BLaER1 (cell line): ENCODE measurements around the gene SEPTIN8.

Experiments used
- H3K27ac ChIP-seq: shearing (Covaris generic); formaldehyde crosslinking; 2 replicates; pipeline ENCODE4 v1.8.1; 2022
- H3K27me3 ChIP-seq: shearing (Covaris generic); formaldehyde crosslinking; 2 replicates; pipeline ENCODE4 v1.8.1; 2022
- H3K36me3 ChIP-seq: shearing (Covaris generic); formaldehyde crosslinking; 2 replicates; pipeline ENCODE4 v1.8.1; 2022
- H3K4me1 ChIP-seq: shearing (Covaris generic); formaldehyde crosslinking; 2 replicates; pipeline ENCODE4 v1.8.1; 2022
- H3K4me2 ChIP-seq: shearing (Covaris generic); formaldehyde crosslinking; 2 replicates; pipeline ENCODE4 v1.8.1; 2022
- H3K4me3 ChIP-seq: shearing (Covaris generic); formaldehyde crosslinking; 2 replicates; pipeline ENCODE4 v1.8.1; 2022
- H3K9ac ChIP-seq: shearing (Covaris generic); formaldehyde crosslinking; 2 replicates; pipeline ENCODE4 v1.8.1; 2022
- H3K9me3 ChIP-seq: shearing (Covaris generic); formaldehyde crosslinking; 2 replicates; pipeline ENCODE4 v1.8.1; 2022
- H4K20me1 ChIP-seq: shearing (Covaris generic); formaldehyde crosslinking; 2 replicates; pipeline ENCODE4 v1.8.1; 2022
- Cebpa-rat ChIP-seq: shearing (Covaris generic); IDR thresholded peaks from 2 replicates; pipeline ENCODE4 v1.8.1; 2022

The SEPTIN8 gene

DNA sequence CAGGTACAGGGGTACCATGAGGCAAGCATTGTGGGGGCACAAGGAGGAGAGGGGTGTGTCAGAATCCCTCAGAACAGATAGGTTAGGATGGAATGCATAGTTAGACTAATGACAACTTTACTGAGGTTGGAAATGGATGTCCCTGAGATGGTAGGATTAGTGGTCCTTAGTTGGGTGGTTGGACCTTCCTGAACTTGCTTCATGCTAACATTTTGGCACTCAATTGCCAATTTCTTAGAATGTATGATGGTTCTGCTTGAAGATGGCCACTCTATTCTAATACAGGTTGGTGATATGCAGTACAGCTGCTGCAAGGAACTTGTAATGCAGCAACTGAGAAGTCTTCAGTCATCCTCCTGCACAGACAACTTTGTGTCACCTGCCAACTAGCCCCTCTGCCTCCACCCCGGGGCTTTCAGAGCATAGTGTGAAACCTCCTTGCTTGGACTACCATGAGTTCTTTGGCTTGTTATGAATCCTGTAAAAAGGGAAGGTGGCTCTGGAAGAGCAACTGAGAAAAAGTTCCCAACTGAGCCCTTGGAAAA, 24.4 kb downstream of the SEPTIN8 start:
- H3K9ac ChIP-seq: no peak overlapping the region

DNA sequence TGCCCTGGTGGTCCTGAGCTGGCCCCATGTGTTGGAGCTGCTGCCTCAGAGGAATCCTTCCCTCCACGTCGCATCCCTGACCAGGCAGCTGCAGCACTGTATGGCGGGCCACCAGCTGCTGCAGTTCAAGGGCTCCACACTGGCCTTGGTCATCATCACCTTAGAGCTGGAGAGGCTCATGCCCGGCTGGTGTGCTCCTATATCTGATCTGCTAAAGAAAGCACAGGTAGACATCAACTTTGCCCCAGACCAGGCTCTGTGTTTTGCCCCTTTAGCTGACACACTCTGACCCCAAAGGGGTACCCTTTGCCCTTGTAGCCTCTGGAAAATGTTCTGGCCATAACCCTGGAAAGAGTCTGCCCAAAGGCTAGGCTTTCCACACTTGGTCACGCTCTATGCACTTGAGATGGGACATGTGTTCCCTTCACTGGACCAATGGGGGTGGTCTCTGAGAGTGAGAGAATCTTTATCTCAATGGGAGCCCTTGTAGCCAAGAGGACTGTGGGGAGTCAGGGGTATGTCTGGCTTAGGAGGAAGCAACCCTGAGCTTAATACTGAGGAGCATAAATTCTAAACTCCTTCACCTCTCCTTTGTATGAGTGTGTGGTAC, 25.0 kb downstream of the SEPTIN8 start:
- Histone ChIP-seq H3K27ac (no peak overlapping the region), H3K36me3 (0 out of 2 replicates have a peak, but pooled peaks cover 7% of the 10 kb centered on the region), H3K4me1 (no peaks in the 10 kb centered on the region), H3K27me3 (peaks cover 16% of the 10 kb centered on the region), H3K9me3 (peaks cover 12% of the 10 kb centered on the region), H3K9ac (no peak overlapping the region), H3K4me2 (no peak overlapping the region), H3K4me3 (no peak overlapping the region), H4K20me1 (no peaks in the 10 kb centered on the region)
- TF ChIP-seq Cebpa-rat: no peak

More for the DNA sequence above, 24.4 kb downstream of the SEPTIN8 start:
- Histone ChIP-seq H3K4me2 (no peak overlapping the region), H3K36me3 (0 out of 2 replicates have a peak, but pooled peaks cover 5% of the 10 kb centered on the region), H3K27me3 (peaks cover 10% of the 10 kb centered on the region), H3K4me3 (no peak overlapping the region), H3K9me3 (peaks cover 7% of the 10 kb centered on the region), H4K20me1 (no peaks in the 10 kb centered on the region), H3K27ac (no peak overlapping the region), H3K4me1 (no peaks in the 10 kb centered on the region)
- TF ChIP-seq Cebpa-rat: no peak

DNA sequence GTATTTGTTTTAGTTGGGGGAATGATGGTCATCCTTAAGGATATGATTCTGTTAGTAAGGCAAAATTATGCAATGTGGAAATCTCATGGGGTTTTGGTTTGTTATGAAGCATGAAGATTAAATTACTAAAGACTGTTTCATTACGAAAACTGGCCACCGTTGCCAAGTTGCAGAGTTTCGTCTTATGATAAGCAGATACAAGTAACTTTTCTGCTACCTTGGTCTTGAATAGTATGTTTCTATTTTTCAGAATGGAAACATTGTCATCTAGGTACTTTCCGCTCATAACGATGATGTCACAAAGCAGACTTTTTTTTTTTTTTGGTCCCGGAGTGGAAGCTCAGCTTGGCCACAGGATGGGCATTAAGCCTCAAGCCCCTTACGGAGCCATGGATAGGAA, 25.6 kb downstream of the SEPTIN8 start:
- H3K4me2 ChIP-seq: no peak overlapping the region
- H3K36me3 ChIP-seq: 0 out of 2 replicates have a peak, but pooled peaks cover 7% of the 10 kb centered on the region
- no peak overlapping the region for H3K9ac ChIP-seq
- H3K27me3 ChIP-seq: peaks cover 22% of the 10 kb centered on the region
- H3K4me3 ChIP-seq: no peak overlapping the region
- H4K20me1 ChIP-seq: no peaks in the 10 kb centered on the region
- H3K27ac ChIP-seq: no peak overlapping the region
- peaks cover 15% of the 10 kb centered on the region for H3K9me3 ChIP-seq
- H3K4me1 ChIP-seq: no peaks in the 10 kb centered on the region
- TF ChIP-seq Cebpa-rat: no peak

DNA sequence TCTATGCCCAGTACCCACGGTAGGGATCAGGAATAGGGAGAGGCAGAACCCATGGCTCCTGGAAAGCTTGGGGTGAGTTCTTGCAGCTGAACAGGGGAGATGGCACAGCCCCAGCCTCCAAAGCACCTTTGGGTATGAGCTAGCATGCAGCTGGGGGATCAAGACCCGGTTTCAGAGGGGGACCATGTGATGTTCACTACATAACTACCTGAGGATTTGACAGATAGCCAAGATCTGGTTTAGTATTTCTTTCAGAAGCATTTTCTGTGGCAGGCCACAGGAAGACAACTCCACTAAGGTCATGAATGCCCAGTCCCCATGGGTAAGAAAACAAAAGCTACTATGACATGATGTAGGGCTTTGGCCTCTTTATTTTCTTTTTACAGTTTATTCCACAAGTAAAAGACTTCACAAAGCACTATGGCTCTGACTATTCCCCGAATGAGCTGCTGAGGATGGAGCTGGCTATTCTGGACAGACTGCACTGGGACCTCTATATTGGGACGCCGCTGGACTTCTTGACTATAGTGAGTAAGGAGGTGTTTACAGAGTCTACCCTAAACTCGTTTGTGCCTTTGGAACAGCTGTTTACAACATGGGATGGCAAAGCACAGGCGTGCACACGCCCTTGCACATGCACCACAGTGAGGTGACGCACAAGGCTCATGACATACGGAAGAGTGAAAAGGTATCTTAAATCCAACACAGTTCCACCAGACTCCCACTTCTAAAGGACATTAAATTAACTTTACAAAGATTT, 26.4 kb downstream of the SEPTIN8 start:
- H3K4me2 ChIP-seq: no peak overlapping the region
- no peak overlapping the region for H3K9ac ChIP-seq
- TF ChIP-seq Cebpa-rat: no peak
- no peak overlapping the region for H3K27ac ChIP-seq
- no peaks in the 10 kb centered on the region for H4K20me1 ChIP-seq
- no peak overlapping the region for H3K4me3 ChIP-seq
- peaks cover 15% of the 10 kb centered on the region for H3K9me3 ChIP-seq
- no peaks in the 10 kb centered on the region for H3K4me1 ChIP-seq
- 0 out of 2 replicates have a peak, but pooled peaks cover 7% of the 10 kb centered on the region for H3K36me3 ChIP-seq
- H3K27me3 ChIP-seq: peaks cover 30% of the 10 kb centered on the region

DNA sequence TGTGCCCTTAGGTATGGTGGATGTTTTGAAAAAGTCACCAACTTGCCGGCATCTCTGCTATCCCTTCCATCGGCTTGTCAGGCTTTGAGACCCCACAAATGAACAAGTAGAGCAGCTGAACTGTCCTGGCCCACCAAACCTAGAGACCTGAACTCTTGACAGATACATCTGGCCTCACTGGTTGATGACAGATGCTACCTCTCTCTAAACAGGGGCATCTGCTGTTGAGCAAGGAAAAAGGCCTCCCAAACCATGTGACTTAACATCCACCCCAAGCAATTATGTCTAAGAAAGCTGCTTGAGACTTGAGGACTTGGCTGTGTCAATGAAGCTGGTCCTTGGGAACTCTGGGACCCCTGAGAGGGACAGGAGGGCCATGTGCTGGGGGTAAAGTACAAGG, 27.5 kb downstream of the SEPTIN8 start:
- Histone ChIP-seq H4K20me1 (no peaks in the 10 kb centered on the region), H3K27me3 (peaks cover 33% of the 10 kb centered on the region), H3K9ac (no peak overlapping the region), H3K36me3 (0 out of 2 replicates have a peak, but pooled peaks cover 7% of the 10 kb centered on the region), H3K27ac (no peak overlapping the region), H3K4me3 (no peak overlapping the region), H3K4me2 (no peak overlapping the region), H3K4me1 (no peaks in the 10 kb centered on the region), H3K9me3 (peaks cover 15% of the 10 kb centered on the region)
- TF ChIP-seq Cebpa-rat: no peak

DNA sequence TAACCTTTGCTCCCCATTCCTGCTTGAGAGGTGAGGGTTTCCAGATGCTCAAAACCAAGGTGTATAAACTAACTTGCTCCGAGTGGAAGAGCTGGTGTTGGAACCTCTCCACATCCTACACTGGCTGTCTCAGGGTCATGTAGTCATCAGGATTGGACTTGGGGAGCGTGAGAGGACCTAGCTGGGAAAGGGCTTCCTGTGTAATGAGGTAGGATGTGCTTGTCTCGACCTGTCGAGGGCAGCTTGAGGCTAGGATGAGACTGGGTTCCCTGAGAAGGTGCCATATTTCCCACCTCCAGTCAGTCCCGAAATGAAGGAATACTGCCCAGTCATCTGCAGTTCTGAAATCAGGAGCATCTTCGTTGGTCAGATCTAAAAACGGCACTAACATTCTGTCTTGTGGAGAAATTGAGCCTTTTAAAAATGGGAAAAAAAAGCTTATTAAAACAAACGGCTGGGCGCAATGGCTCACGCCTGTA, 28.5 kb downstream of the SEPTIN8 start:
- Histone ChIP-seq H3K9me3 (peaks cover 15% of the 10 kb centered on the region), H3K36me3 (0 out of 2 replicates have a peak, but pooled peaks cover 7% of the 10 kb centered on the region), H3K4me3 (no peak overlapping the region), H3K9ac (no peak overlapping the region), H3K4me2 (no peak overlapping the region), H4K20me1 (no peaks in the 10 kb centered on the region), H3K4me1 (no peaks in the 10 kb centered on the region), H3K27ac (no peak overlapping the region), H3K27me3 (peaks cover 33% of the 10 kb centered on the region)
- TF ChIP-seq Cebpa-rat: no peak

DNA sequence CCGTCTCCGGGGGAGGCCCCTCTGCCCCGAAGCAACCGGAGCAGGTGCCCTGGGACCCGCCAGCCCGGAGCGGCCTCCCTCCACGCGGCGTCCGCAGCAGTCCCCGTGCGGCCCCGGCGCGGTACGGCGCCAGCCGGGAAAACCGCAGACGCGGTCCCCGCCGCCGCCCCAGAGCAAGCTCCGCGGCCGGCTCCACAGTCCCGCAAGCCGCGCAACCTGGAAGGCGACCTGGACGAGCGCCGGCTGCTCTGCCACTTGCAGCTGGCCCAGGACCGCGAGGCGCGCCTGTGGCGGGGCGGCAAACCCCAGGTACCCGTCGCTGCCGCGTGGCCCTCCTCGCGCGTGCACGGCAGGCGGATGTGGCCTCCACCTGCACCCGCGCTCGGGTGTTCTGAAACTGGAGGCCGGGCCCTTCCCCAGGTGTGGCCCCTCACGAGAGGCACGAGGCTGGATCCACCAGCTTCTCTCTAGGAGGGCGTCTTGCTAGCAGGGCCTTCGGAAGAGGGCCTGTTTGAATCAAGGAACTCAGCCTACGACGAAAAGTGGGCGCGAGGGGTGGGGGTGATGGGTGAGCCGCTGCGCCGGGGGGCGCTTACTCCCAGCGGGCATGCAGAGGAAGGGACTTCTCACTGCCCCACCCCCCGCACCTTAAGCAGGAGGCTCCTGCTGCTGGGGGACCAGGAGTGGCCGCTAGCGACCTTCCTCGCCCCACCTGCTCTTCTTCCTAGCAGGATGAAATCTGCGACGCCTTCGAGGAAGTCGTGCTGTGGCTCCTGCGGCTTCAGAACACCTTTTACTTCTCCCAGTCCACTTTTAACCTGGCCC, 29.2 kb downstream of the SEPTIN8 start:
- no peak overlapping the region for H3K27ac ChIP-seq
- H3K36me3 ChIP-seq: 0 out of 2 replicates have a peak, but pooled peaks cover 7% of the 10 kb centered on the region
- H3K4me3 ChIP-seq: peak overlapping the region; percentile 49; the same call in 1 of the 2 replicates
- H3K9me3 ChIP-seq: peaks cover 15% of the 10 kb centered on the region
- H4K20me1 ChIP-seq: no peaks in the 10 kb centered on the region
- no peak overlapping the region for H3K9ac ChIP-seq
- no peaks in the 10 kb centered on the region for H3K4me1 ChIP-seq
- H3K27me3 ChIP-seq: peaks cover 33% of the 10 kb centered on the region
- H3K4me2 ChIP-seq: no peak overlapping the region; the same call in 1 of the 2 replicates
- TF ChIP-seq Cebpa-rat: no peak

GRCh38 chr5:132746954-132747615, 30.0 kb downstream of the SEPTIN8 start, which contains the start of gene CCNI2:
TSS of gene CCNI2 (plus strand) at chr5:132747426. CDS start at chr5:132747496, 70 bp downstream.
- H3K27ac ChIP-seq: no peak within 1 kb of the TSS
- H4K20me1 ChIP-seq: no peaks in the 10 kb centered on the region
- peaks cover 21% of the 10 kb centered on the region for H3K9me3 ChIP-seq
- peak within 1 kb of the TSS; percentile 40 for H3K4me2 ChIP-seq
- no peak for TF ChIP-seq Cebpa-rat
- 0 out of 2 replicates have a peak, but pooled peaks cover 7% of the 10 kb centered on the region for H3K36me3 ChIP-seq
- H3K27me3 ChIP-seq: peaks cover 33% of the 10 kb centered on the region
- H3K9ac ChIP-seq: no peak within 1 kb of the TSS
- peak within 1 kb of the TSS; percentile 49; the same call in 1 of the 2 replicates for H3K4me3 ChIP-seq
- H3K4me1 ChIP-seq: no peaks in the 10 kb centered on the region

- H3K27me3 ChIP-seq: peaks cover 33% of the 10 kb centered on the region
- no peaks in the 10 kb centered on the region for H4K20me1 ChIP-seq
- peak overlapping the region; percentile 49; the same call in 1 of the 2 replicates for H3K4me3 ChIP-seq
- 0 out of 2 replicates have a peak, but pooled peaks cover 3% of the 10 kb centered on the region for H3K36me3 ChIP-seq
- no peak overlapping the region for H3K9ac ChIP-seq
- TF ChIP-seq Cebpa-rat: no peak
- no peaks in the 10 kb centered on the region for H3K4me1 ChIP-seq
- H3K9me3 ChIP-seq: peaks cover 21% of the 10 kb centered on the region
- H3K4me2 ChIP-seq: peak overlapping the region; percentile 40; the same call in 1 of the 2 replicates
- no peak overlapping the region for H3K27ac ChIP-seq
These were observed 30.5 kb downstream of the SEPTIN8 start for GRCh38 chr5:132746592-132746953.
